ENCODE measurements around the gene PLCH1.

PLCH1 gene

DNA sequence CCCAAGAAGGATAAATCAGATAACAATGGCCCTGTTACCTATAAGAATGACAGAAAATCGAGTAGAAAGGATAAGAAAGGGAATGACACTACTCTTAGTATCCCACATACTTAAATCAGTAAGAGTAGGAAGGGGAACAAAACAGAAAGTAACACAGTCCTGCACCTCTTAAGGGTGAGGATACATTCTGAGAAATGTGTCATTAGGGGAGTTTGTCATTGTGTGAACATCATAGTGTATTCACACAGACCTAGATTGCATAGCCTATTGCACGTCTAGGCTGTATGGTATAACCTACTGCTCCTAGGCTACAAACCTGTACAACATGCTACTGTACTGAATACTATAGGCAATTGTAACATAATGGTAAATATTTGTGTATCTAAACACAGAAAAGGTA, 142.6 kb downstream of the PLCH1 start:
- H3K27ac ChIP-seq (ENCODE audit: low read depth, low read length) = no peak overlapping the region
- H3K27me3 ChIP-seq (ENCODE audit: control insufficient read depth in 1 of 2, insufficient read depth in 2 of 2, low read length in 2 of 2) = no peaks in the 10 kb centered on the region
- peaks cover 0 to 7% of the 10 kb centered on the region in 2 donors for H3K4me1 ChIP-seq (ENCODE audit: control insufficient read depth in 1 of 2, insufficient read depth in 2 of 2, low read length in 2 of 2)
- H3K9me3 ChIP-seq (ENCODE audit: control insufficient read depth in 1 of 2, low read length in 2 of 2) = no peaks in the 10 kb centered on the region
- H3K36me3 ChIP-seq (ENCODE audit: control insufficient read depth in 1 of 2, insufficient read depth in 2 of 2, low read length in 2 of 2) = no peaks in the 10 kb centered on the region
- H3K9ac ChIP-seq (ENCODE audit: low read depth in 1 of 2, low read length in 2 of 2) = no peak overlapping the region
- no peak overlapping the region for H3K4me3 ChIP-seq (ENCODE audit: low read depth in 1 of 2, low read length in 2 of 2)

DNA sequence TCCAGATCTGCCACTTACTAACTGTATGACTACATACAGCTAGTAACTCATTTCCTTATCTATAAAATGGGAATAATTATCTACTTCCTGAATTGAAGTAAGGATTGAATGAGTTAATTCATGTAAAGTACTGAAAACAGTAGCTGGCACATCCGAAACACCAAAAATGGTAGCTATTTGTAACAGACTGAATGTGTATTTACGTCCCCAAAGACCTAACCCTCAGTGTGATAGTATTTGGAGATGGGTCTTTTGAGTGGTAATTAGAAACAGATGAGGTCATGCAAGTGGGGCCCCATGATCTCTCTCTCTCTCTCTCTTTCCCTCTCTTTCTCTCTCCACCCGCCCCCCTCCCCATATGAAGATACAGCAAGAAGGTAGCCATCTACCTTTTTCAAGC, 146.2 kb downstream of the PLCH1 start:
- no peaks in the 10 kb centered on the region for H3K27me3 ChIP-seq (ENCODE audit: control insufficient read depth in 1 of 2, insufficient read depth in 2 of 2, low read length in 2 of 2)
- H3K27ac ChIP-seq (ENCODE audit: low read depth, low read length) = no peak overlapping the region
- no peak overlapping the region for H3K4me3 ChIP-seq (ENCODE audit: low read depth in 1 of 2, low read length in 2 of 2)
- H3K4me1 ChIP-seq (ENCODE audit: control insufficient read depth in 1 of 2, insufficient read depth in 2 of 2, low read length in 2 of 2) = peaks cover 3 to 6% of the 10 kb centered on the region in 2 donors
- no peaks in the 10 kb centered on the region for H3K9me3 ChIP-seq (ENCODE audit: control insufficient read depth in 1 of 2, low read length in 2 of 2)
- H3K36me3 ChIP-seq (ENCODE audit: control insufficient read depth in 1 of 2, insufficient read depth in 2 of 2, low read length in 2 of 2) = no peaks in the 10 kb centered on the region
- H3K9ac ChIP-seq (ENCODE audit: low read depth in 1 of 2, low read length in 2 of 2) = no peak overlapping the region

DNA sequence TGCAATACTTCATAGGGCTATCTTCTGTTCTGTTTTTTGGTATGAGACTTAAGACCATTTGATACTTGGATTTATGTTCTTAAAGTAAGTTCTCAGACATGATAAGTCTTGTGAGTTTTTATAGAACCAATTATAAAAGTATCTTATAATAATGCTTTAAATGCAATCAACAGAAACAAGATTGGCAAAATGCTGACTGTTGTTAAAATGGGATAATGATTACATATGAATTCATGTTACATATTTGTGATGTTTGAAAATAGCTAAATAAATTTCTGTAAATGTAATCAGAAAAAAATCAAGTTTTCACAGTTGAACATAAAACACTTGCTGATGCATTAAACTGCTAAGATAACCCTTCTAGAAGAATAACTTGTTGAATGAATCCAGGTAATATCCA, 148.3 kb downstream of the PLCH1 start:
- Histone ChIP-seq H3K9me3 (ENCODE audit: control insufficient read depth in 1 of 2, low read length in 2 of 2) (no peaks in the 10 kb centered on the region), H3K9ac (ENCODE audit: low read depth in 1 of 2, low read length in 2 of 2) (no peak overlapping the region), H3K4me1 (ENCODE audit: control insufficient read depth in 1 of 2, insufficient read depth in 2 of 2, low read length in 2 of 2) (peaks cover 3 to 6% of the 10 kb centered on the region in 2 donors), H3K27me3 (ENCODE audit: control insufficient read depth in 1 of 2, insufficient read depth in 2 of 2, low read length in 2 of 2) (no peaks in the 10 kb centered on the region), H3K27ac (ENCODE audit: low read depth, low read length) (no peak overlapping the region), H3K4me3 (ENCODE audit: low read depth in 1 of 2, low read length in 2 of 2) (no peak overlapping the region), H3K36me3 (ENCODE audit: control insufficient read depth in 1 of 2, insufficient read depth in 2 of 2, low read length in 2 of 2) (no peaks in the 10 kb centered on the region)

DNA sequence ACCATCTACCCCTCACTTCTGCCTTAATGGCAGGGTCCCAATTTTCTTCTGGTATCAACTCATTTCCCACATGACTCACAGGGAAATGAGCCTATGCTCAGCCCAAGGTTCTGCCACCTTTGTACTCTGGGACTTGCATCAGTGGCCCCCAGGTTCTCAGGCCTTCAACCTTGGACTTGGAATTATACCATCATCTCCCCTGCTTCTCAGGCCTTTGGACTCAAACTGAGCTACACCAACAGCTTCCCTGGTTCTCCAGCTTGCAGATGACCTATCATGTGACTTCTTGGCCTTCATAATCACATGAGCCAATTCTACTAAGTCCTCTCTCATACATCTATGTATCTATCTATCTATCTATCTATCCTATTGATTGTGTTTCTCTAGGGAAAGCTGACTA, 149.5 kb downstream of the PLCH1 start:
- no peak overlapping the region for H3K4me3 ChIP-seq (ENCODE audit: low read depth in 1 of 2, low read length in 2 of 2)
- no peak overlapping the region for H3K9ac ChIP-seq (ENCODE audit: low read depth in 1 of 2, low read length in 2 of 2)
- H3K27me3 ChIP-seq (ENCODE audit: control insufficient read depth in 1 of 2, insufficient read depth in 2 of 2, low read length in 2 of 2) = no peaks in the 10 kb centered on the region
- H3K27ac ChIP-seq (ENCODE audit: low read depth, low read length) = no peak overlapping the region
- H3K4me1 ChIP-seq (ENCODE audit: control insufficient read depth in 1 of 2, insufficient read depth in 2 of 2, low read length in 2 of 2) = peaks cover 3 to 6% of the 10 kb centered on the region in 2 donors
- no peaks in the 10 kb centered on the region for H3K36me3 ChIP-seq (ENCODE audit: control insufficient read depth in 1 of 2, insufficient read depth in 2 of 2, low read length in 2 of 2)
- no peaks in the 10 kb centered on the region for H3K9me3 ChIP-seq (ENCODE audit: control insufficient read depth in 1 of 2, low read length in 2 of 2)

DNA sequence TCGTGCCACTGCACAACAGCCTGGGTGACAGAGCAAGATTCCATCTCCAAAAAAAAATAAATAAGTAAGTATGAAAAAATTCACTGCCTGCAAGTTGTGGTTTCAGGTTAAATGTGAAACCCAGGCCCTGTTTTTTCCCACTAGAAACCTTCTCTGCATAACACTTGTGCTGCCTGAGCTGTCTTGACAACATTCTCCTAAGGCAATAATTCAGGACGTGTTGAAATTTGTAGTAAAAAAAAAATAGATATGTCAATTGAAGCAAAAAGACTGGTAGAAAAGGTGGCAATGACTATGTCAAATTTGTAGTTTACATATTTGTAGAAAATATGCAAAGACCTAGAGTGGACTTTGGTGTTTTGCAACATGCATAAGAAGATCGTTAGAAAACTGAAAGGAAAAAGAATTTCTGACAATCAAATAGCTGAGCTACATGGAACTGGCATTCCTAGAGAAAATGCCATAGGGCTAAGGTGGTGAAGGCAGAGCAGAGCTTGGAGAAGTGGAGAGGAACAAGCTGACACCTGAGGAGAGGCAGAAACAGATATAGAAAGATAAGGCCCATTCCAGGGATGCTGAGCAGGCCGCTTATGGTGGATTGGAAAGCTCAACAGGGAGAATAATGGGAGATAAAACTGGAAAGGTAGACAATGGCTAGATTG, 150.2 kb downstream of the PLCH1 start:
- peaks cover 3 to 6% of the 10 kb centered on the region in 2 donors for H3K4me1 ChIP-seq (ENCODE audit: control insufficient read depth in 1 of 2, insufficient read depth in 2 of 2, low read length in 2 of 2)
- no peak overlapping the region for H3K4me3 ChIP-seq (ENCODE audit: low read depth in 1 of 2, low read length in 2 of 2)
- no peak overlapping the region for H3K9ac ChIP-seq (ENCODE audit: low read depth in 1 of 2, low read length in 2 of 2)
- H3K27me3 ChIP-seq (ENCODE audit: control insufficient read depth in 1 of 2, insufficient read depth in 2 of 2, low read length in 2 of 2) = no peaks in the 10 kb centered on the region
- no peaks in the 10 kb centered on the region for H3K9me3 ChIP-seq (ENCODE audit: control insufficient read depth in 1 of 2, low read length in 2 of 2)
- H3K27ac ChIP-seq (ENCODE audit: low read depth, low read length) = no peak overlapping the region
- H3K36me3 ChIP-seq (ENCODE audit: control insufficient read depth in 1 of 2, insufficient read depth in 2 of 2, low read length in 2 of 2) = no peaks in the 10 kb centered on the region

DNA sequence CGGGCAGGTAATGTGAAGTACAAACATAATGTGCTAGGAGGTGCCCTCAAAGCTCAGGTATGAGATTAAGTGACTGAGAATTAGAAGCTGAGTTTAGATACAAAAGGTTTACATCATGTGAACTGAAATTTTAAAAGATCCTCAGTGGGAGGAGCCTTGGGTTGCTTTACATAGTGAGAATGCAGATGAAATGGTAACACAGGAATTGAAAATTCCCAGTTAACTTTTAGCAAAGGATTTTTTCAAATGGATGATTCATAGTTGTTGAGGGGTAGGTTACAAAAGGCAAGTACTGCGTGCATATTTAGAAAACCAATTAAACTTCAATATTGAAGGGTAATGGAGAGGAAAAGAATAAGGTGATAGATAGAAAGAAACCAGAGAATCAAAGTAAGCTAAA, 157.3 kb downstream of the PLCH1 start:
- Histone ChIP-seq H3K4me1 (ENCODE audit: control insufficient read depth in 1 of 2, insufficient read depth in 2 of 2, low read length in 2 of 2) (no peaks in the 10 kb centered on the region), H3K36me3 (ENCODE audit: control insufficient read depth in 1 of 2, insufficient read depth in 2 of 2, low read length in 2 of 2) (no peaks in the 10 kb centered on the region), H3K9me3 (ENCODE audit: control insufficient read depth in 1 of 2, low read length in 2 of 2) (no peaks in the 10 kb centered on the region), H3K4me3 (ENCODE audit: low read depth in 1 of 2, low read length in 2 of 2) (no peak overlapping the region), H3K9ac (ENCODE audit: low read depth in 1 of 2, low read length in 2 of 2) (no peak overlapping the region), H3K27me3 (ENCODE audit: control insufficient read depth in 1 of 2, insufficient read depth in 2 of 2, low read length in 2 of 2) (no peaks in the 10 kb centered on the region), H3K27ac (ENCODE audit: low read depth, low read length) (no peak overlapping the region)

DNA sequence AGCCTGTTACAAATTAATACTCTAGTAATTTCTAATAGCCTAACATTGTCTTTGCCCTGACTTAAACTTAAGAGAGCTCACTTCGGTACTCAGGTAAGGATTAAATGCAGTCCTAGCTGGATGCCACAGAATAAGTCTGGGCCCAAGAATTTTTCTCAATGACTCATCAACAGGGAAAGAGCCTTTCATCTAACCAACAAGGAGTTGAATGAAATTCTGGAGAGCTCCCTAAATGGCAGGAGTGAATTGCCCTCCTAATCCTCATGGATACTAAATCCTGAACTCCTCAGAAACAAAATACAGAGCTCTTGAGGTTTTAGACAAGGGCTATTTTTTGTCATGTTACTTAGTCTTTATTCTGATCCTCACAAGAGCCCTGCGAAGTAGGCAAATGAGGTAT, 159.5 kb downstream of the PLCH1 start:
- no peaks in the 10 kb centered on the region for H3K27me3 ChIP-seq (ENCODE audit: control insufficient read depth in 1 of 2, insufficient read depth in 2 of 2, low read length in 2 of 2)
- H3K4me1 ChIP-seq (ENCODE audit: control insufficient read depth in 1 of 2, insufficient read depth in 2 of 2, low read length in 2 of 2) = no peaks in the 10 kb centered on the region
- no peaks in the 10 kb centered on the region for H3K36me3 ChIP-seq (ENCODE audit: control insufficient read depth in 1 of 2, insufficient read depth in 2 of 2, low read length in 2 of 2)
- H3K27ac ChIP-seq (ENCODE audit: low read depth, low read length) = no peak overlapping the region
- no peaks in the 10 kb centered on the region for H3K9me3 ChIP-seq (ENCODE audit: control insufficient read depth in 1 of 2, low read length in 2 of 2)
- no peak overlapping the region for H3K4me3 ChIP-seq (ENCODE audit: low read depth in 1 of 2, low read length in 2 of 2)
- no peak overlapping the region for H3K9ac ChIP-seq (ENCODE audit: low read depth in 1 of 2, low read length in 2 of 2)

DNA sequence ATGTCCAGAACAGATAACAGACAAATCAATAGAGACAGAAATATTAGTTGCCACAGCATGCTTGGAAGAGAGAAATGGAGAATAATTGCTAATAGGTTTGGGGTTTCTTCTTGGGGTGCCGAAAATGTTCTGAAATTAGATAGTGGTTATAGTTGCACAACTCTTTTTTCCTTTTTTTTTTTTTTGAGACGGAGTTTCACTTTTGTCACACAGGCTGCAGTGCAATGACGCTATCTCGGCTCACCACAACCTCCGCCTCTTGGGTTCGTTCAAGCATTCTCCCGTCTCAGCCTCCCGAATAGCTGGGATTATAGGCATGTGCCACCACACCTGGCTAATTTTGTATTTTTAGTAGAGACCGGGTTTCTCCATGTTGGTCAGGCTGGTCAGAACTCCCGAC, 163.3 kb downstream of the PLCH1 start:
- Histone ChIP-seq H3K36me3 (ENCODE audit: control insufficient read depth in 1 of 2, insufficient read depth in 2 of 2, low read length in 2 of 2) (peaks cover 0 to 4% of the 10 kb centered on the region in 2 donors), H3K27me3 (ENCODE audit: control insufficient read depth in 1 of 2, insufficient read depth in 2 of 2, low read length in 2 of 2) (no peaks in the 10 kb centered on the region), H3K9ac (ENCODE audit: low read depth in 1 of 2, low read length in 2 of 2) (no peak overlapping the region), H3K4me3 (ENCODE audit: low read depth in 1 of 2, low read length in 2 of 2) (no peak overlapping the region), H3K4me1 (ENCODE audit: control insufficient read depth in 1 of 2, insufficient read depth in 2 of 2, low read length in 2 of 2) (no peaks in the 10 kb centered on the region), H3K27ac (ENCODE audit: low read depth, low read length) (no peak overlapping the region), H3K9me3 (ENCODE audit: control insufficient read depth in 1 of 2, low read length in 2 of 2) (no peaks in the 10 kb centered on the region)

DNA sequence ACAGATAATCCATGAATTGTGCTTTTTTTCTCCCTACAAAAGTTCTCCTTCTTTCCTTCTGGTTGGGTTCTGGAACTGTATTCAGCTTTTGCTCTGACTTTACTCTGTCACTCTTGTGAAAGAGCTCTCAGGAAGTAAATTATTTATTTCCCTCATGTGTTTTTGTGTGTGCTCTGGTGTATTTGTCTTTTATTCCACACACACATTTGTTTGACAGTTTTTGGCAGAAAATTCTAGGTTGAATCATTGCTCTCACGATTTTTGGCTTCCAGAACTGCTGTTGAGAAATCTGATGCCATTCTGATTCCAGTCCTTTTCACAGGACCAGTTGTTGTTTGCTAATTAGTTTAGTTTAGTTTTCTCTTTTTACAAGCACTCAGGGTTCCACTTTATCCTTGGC, 172.8 kb downstream of the PLCH1 start:
- Histone ChIP-seq H3K9me3 (ENCODE audit: control insufficient read depth in 1 of 2, low read length in 2 of 2) (no peaks in the 10 kb centered on the region), H3K36me3 (ENCODE audit: control insufficient read depth in 1 of 2, insufficient read depth in 2 of 2, low read length in 2 of 2) (peaks cover 0 to 4% of the 10 kb centered on the region in 2 donors), H3K27me3 (ENCODE audit: control insufficient read depth in 1 of 2, insufficient read depth in 2 of 2, low read length in 2 of 2) (no peaks in the 10 kb centered on the region), H3K4me3 (ENCODE audit: low read depth in 1 of 2, low read length in 2 of 2) (no peak overlapping the region), H3K4me1 (ENCODE audit: control insufficient read depth in 1 of 2, insufficient read depth in 2 of 2, low read length in 2 of 2) (no peaks in the 10 kb centered on the region), H3K9ac (ENCODE audit: low read depth in 1 of 2, low read length in 2 of 2) (no peak overlapping the region), H3K27ac (ENCODE audit: low read depth, low read length) (no peak overlapping the region)

DNA sequence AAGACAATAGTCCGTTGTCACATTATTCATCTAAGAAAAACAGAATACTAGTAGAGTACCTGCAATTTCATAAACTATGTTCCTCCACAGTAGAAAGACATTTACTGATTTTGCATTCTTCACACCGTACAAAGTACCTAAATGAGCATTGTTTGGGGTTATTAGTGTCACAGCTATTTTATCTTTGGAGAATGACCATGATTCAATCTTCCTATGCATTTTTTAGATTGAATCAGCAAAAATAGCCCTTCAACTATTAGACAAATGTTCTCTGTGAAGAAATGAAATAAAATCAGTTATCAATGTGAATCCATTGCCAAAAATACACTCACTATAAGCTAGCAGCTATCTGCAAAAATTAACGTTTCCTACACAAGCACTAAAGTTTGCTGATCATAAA, 176.6 kb downstream of the PLCH1 start:
- Histone ChIP-seq H3K4me3 (ENCODE audit: low read depth in 1 of 2, low read length in 2 of 2) (no peak overlapping the region), H3K4me1 (ENCODE audit: control insufficient read depth in 1 of 2, insufficient read depth in 2 of 2, low read length in 2 of 2) (no peaks in the 10 kb centered on the region), H3K9ac (ENCODE audit: low read depth in 1 of 2, low read length in 2 of 2) (no peak overlapping the region), H3K27ac (ENCODE audit: low read depth, low read length) (no peak overlapping the region), H3K27me3 (ENCODE audit: control insufficient read depth in 1 of 2, insufficient read depth in 2 of 2, low read length in 2 of 2) (no peaks in the 10 kb centered on the region), H3K36me3 (ENCODE audit: control insufficient read depth in 1 of 2, insufficient read depth in 2 of 2, low read length in 2 of 2) (peaks cover 4 to 7% of the 10 kb centered on the region in 2 donors), H3K9me3 (ENCODE audit: control insufficient read depth in 1 of 2, low read length in 2 of 2) (no peaks in the 10 kb centered on the region)

DNA sequence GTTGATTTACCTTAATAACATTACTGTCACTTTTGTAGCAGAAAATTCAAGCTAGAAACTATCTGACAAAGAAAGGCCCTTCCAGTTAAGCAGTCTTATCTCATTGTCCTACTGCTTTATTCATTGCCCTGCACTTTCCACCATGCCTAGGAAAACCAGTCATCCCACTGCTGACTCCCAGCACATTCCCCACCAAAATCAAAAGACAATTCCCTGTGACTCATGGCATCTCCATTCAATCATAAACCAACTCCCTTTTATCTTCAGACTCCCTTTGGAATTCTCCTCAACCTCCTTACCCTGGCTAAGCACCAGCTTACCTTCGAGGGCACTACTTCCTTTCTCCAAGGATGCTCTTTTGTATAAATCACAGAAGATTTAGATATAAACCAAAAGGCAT, 184.3 kb downstream of the PLCH1 start:
- H3K9me3 ChIP-seq (ENCODE audit: control insufficient read depth in 1 of 2, low read length in 2 of 2) = no peaks in the 10 kb centered on the region
- peaks cover 4 to 5% of the 10 kb centered on the region in 2 donors for H3K36me3 ChIP-seq (ENCODE audit: control insufficient read depth in 1 of 2, insufficient read depth in 2 of 2, low read length in 2 of 2)
- H3K27me3 ChIP-seq (ENCODE audit: control insufficient read depth in 1 of 2, insufficient read depth in 2 of 2, low read length in 2 of 2) = no peaks in the 10 kb centered on the region
- H3K4me1 ChIP-seq (ENCODE audit: control insufficient read depth in 1 of 2, insufficient read depth in 2 of 2, low read length in 2 of 2) = peaks cover 3% of the 10 kb centered on the region in 2 donors
- no peak overlapping the region for H3K27ac ChIP-seq (ENCODE audit: low read depth, low read length)
- no peak overlapping the region for H3K4me3 ChIP-seq (ENCODE audit: low read depth in 1 of 2, low read length in 2 of 2)
- H3K9ac ChIP-seq (ENCODE audit: low read depth in 1 of 2, low read length in 2 of 2) = no peak overlapping the region

Data from duodenal mucosa (tissue), 2 donors.